OCI-LY3 (cell line): ENCODE results near the gene GJB2.

Experiments
- CTCF ChIP-seq: fragments of 200-600, 300-600 bp; sonication (generic); IDR thresholded peaks from 2 replicates; pipeline ENCODE4 v1.5.1; 2014; ENCODE audit warnings: antibody characterized with exemption, low read length, low read depth
- EZH2phosphoT487 ChIP-seq: fragments of 200-600 bp; shearing (Covaris generic); IDR thresholded peaks from 2 replicates; pipeline ENCODE4 v1.6.1; 2018; ENCODE audit warnings: antibody characterized with exemption, mixed run types, low read depth

- no peak for TF ChIP-seq CTCF
- TF ChIP-seq EZH2phosphoT487: no peak
These were observed 21.8 kb downstream of the GJB2 start for GRCh38 chr13:20170921-20171320.
